SK-N-SH treated with all-trans-retinoic acid at 6 μM for 48 hours (cell line): ENCODE results near the gene INSIG2.

Source experiments
- ATAC-seq: fragments of 200-7000 bp; cut with Tn5 transposase; 3 replicates; pipeline ENCODE4 v1.9.1; 2020; ENCODE audit warnings: mild to moderate bottlenecking, moderate library complexity
- ARNTL ChIP-seq: fragments of 450-650 bp; formaldehyde crosslinking; IDR thresholded peaks from 2 replicates; pipeline ENCODE4 v1.5.0; 2020; ENCODE audit warnings: low read depth, mild to moderate bottlenecking, moderate library complexity, borderline replicate concordance
- BACH2 ChIP-seq: fragments of 250-450 bp; sonication (Bioruptor Pico); IDR thresholded peaks from 2 replicates; pipeline ENCODE4 v1.9.0; 2021; ENCODE audit warnings: mild to moderate bottlenecking, borderline replicate concordance
- CSDC2 ChIP-seq: fragments of 250-450 bp; sonication (Bioruptor Pico); IDR thresholded peaks from 2 replicates; pipeline ENCODE4 v1.5.0; 2020; ENCODE audit warnings: mild to moderate bottlenecking, moderate library complexity
- CSRNP3 ChIP-seq: fragments of 250-450 bp; sonication (Bioruptor Pico); IDR thresholded peaks from 2 replicates; pipeline ENCODE4 v1.5.1; 2021; ENCODE audit warnings: mild to moderate bottlenecking, moderate library complexity
- ESRRG ChIP-seq: fragments of 250-450 bp; sonication (Bioruptor Pico); IDR thresholded peaks from 2 replicates; pipeline ENCODE4 v1.6.1; 2021; ENCODE audit warnings: mild to moderate bottlenecking
- GLIS3 ChIP-seq: fragments of 250-450 bp; sonication (Bioruptor Pico); IDR thresholded peaks from 2 replicates; pipeline ENCODE4 v1.5.0; 2020; ENCODE audit warnings: mild to moderate bottlenecking, moderate library complexity
- ISL1 ChIP-seq: fragments of 250-450 bp; sonication (Bioruptor Pico); IDR thresholded peaks from 2 replicates; pipeline ENCODE4 v2.1.2; 2022; ENCODE audit warnings: mild to moderate bottlenecking, moderate library complexity
- OSR1 ChIP-seq: fragments of 250-450 bp; sonication (Bioruptor Pico); IDR thresholded peaks from 2 replicates; pipeline ENCODE4 v1.8.0; 2022; ENCODE audit warnings: moderate library complexity, mild to moderate bottlenecking, inconsistent platforms
- PPARA ChIP-seq: fragments of 250-450 bp; sonication (Bioruptor Pico); IDR thresholded peaks from 2 replicates; pipeline ENCODE4 v1.5.0; 2020; ENCODE audit warnings: mild to moderate bottlenecking, borderline replicate concordance
- RARB ChIP-seq: fragments of 250-450 bp; sonication (Bioruptor Pico); IDR thresholded peaks from 2 replicates; pipeline ENCODE4 v1.8.0; 2021; ENCODE audit warnings: mild to moderate bottlenecking, moderate library complexity
- SNAI2 ChIP-seq: fragments of 250-450 bp; sonication (Bioruptor Pico); IDR thresholded peaks from 2 replicates; pipeline ENCODE4 v1.5.0; 2020; ENCODE audit warnings: mild to moderate bottlenecking, moderate library complexity
- TCF4 ChIP-seq: fragments of 250-450 bp; sonication (Bioruptor Pico); IDR thresholded peaks from 2 replicates; pipeline ENCODE4 v1.8.0; 2021; ENCODE audit warnings: mild to moderate bottlenecking, moderate library complexity, borderline replicate concordance
- ZC3H10 ChIP-seq: fragments of 250-450 bp; sonication (Bioruptor Pico); IDR thresholded peaks from 2 replicates; pipeline ENCODE4 v1.5.1; 2021; ENCODE audit warnings: mild to moderate bottlenecking, moderate library complexity
- ZFP3 ChIP-seq: fragments of 250-450 bp; sonication (Bioruptor Pico); IDR thresholded peaks from 2 replicates; pipeline ENCODE4 v1.5.0; 2020; ENCODE audit warnings: mild to moderate bottlenecking, moderate library complexity
- ZFP30 ChIP-seq: fragments of 450-650 bp; formaldehyde crosslinking; IDR thresholded peaks from 2 replicates; pipeline ENCODE4 v1.5.0; 2022; ENCODE audit warnings: mild to moderate bottlenecking, moderate library complexity
- ZNF565 ChIP-seq: fragments of 450-650 bp; formaldehyde crosslinking; conservative IDR thresholded peaks from 2 replicates; pipeline ENCODE4 v1.5.0; 2020; ENCODE audit warnings: low read depth, mild to moderate bottlenecking, moderate library complexity
- ZNF70 ChIP-seq: fragments of 450-650 bp; formaldehyde crosslinking; IDR thresholded peaks from 2 replicates; pipeline ENCODE4 v1.5.0; 2020; ENCODE audit warnings: mild to moderate bottlenecking, moderate library complexity
- ZNF8 ChIP-seq: fragments of 450-650 bp; formaldehyde crosslinking; IDR thresholded peaks from 2 replicates; pipeline ENCODE4 v1.5.0; 2020; ENCODE audit warnings: mild to moderate bottlenecking, moderate library complexity
- TF ChIP-seq, protein P1 (sequence below): fragments of 250-450 bp; sonication (Bioruptor Pico); IDR thresholded peaks from 2 replicates; pipeline ENCODE4 v1.5.1; 2020; ENCODE audit warnings: low read depth, mild to moderate bottlenecking, moderate library complexity
- TF ChIP-seq, protein P2 (sequence below): fragments of 250-450 bp; sonication (Bioruptor Pico); IDR thresholded peaks from 2 replicates; pipeline ENCODE4 v1.8.0; 2021; ENCODE audit warnings: low read depth, mild to moderate bottlenecking, moderate library complexity, borderline replicate concordance
- TF ChIP-seq, protein P3 (sequence below): fragments of 250-450 bp; sonication (Bioruptor Pico); IDR thresholded peaks from 2 replicates; pipeline ENCODE4 v1.8.0; 2020; ENCODE audit warnings: mild to moderate bottlenecking, moderate library complexity, borderline replicate concordance

INSIG2 gene

GRCh38 chr2:118049140-118049815 lies 39.0 kb upstream of the INSIG2 start:
- no peak for TF ChIP-seq ARNTL
- no peak for TF ChIP-seq GLIS3
- no peak for TF ChIP-seq ZNF8
- TF ChIP-seq OSR1 = no peak
- no peak for TF ChIP-seq BACH2
- TF ChIP-seq, protein P1, sequence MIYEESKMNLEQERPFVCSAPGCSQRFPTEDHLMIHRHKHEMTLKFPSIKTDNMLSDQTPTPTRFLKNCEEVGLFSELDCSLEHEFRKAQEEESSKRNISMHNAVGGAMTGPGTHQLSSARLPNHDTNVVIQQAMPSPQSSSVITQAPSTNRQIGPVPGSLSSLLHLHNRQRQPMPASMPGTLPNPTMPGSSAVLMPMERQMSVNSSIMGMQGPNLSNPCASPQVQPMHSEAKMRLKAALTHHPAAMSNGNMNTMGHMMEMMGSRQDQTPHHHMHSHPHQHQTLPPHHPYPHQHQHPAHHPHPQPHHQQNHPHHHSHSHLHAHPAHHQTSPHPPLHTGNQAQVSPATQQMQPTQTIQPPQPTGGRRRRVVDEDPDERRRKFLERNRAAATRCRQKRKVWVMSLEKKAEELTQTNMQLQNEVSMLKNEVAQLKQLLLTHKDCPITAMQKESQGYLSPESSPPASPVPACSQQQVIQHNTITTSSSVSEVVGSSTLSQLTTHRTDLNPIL (CRISPR knock-in tag) = no peak
- TF ChIP-seq ZFP30 (CRISPR knock-in tag) = no peak
- TF ChIP-seq, all 23 proteins: peak for 0
- ATAC-seq = no peak

DNA sequence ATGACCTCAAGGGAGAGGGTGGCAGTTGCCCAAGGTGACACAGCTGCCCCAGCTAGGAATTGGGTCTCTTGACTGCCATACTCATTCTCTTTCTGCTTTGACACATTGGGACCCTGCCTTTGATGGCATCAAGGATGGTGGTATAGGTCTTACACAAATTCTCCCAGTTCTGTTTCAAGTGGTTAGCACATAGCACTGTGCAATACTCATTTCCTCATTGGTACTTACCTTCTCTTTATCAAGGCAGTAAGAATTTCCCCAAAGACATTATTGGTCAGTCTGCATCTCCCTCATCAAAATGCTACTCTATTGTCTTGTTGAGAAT lies 38.5 kb upstream of the INSIG2 start:
- TF ChIP-seq ZNF8 (no peak), CSRNP3 (CRISPR knock-in tag) (no peak), ZNF70 (no peak), ESRRG (CRISPR knock-in tag) (no peak), TCF4 (no peak), ZC3H10 (CRISPR knock-in tag) (no peak), ZFP3 (CRISPR knock-in tag) (no peak), ARNTL (no peak), BACH2 (no peak), SNAI2 (CRISPR knock-in tag) (no peak), RARB (CRISPR knock-in tag) (no peak), PPARA (CRISPR knock-in tag) (no peak), ISL1 (CRISPR knock-in tag) (no peak), ZFP30 (CRISPR knock-in tag) (no peak), ZNF565 (CRISPR knock-in tag) (no peak), CSDC2 (no peak)
- TF ChIP-seq, protein P2, sequence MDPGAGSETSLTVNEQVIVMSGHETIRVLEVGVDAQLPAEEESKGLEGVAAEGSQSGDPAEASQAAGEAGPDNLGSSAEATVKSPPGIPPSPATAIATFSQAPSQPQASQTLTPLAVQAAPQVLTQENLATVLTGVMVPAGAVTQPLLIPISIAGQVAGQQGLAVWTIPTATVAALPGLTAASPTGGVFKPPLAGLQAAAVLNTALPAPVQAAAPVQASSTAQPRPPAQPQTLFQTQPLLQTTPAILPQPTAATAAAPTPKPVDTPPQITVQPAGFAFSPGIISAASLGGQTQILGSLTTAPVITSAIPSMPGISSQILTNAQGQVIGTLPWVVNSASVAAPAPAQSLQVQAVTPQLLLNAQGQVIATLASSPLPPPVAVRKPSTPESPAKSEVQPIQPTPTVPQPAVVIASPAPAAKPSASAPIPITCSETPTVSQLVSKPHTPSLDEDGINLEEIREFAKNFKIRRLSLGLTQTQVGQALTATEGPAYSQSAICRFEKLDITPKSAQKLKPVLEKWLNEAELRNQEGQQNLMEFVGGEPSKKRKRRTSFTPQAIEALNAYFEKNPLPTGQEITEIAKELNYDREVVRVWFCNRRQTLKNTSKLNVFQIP (CRISPR knock-in tag) = no peak
- TF ChIP-seq, protein P3, sequence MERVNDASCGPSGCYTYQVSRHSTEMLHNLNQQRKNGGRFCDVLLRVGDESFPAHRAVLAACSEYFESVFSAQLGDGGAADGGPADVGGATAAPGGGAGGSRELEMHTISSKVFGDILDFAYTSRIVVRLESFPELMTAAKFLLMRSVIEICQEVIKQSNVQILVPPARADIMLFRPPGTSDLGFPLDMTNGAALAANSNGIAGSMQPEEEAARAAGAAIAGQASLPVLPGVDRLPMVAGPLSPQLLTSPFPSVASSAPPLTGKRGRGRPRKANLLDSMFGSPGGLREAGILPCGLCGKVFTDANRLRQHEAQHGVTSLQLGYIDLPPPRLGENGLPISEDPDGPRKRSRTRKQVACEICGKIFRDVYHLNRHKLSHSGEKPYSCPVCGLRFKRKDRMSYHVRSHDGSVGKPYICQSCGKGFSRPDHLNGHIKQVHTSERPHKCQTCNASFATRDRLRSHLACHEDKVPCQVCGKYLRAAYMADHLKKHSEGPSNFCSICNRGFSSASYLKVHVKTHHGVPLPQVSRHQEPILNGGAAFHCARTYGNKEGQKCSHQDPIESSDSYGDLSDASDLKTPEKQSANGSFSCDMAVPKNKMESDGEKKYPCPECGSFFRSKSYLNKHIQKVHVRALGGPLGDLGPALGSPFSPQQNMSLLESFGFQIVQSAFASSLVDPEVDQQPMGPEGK (CRISPR knock-in tag) = no peak
- TF ChIP-seq, protein P1 (CRISPR knock-in tag) = no peak
- ATAC-seq = no peak

GRCh38 chr2:118050386-118050785 lies 37.9 kb upstream of the INSIG2 start:
- TF ChIP-seq ISL1 (CRISPR knock-in tag) (peak; percentile 60), ZNF8 (no peak), PPARA (CRISPR knock-in tag) (no peak)
- TF ChIP-seq, protein P2 (CRISPR knock-in tag) = no peak
- TF ChIP-seq, protein P3 (CRISPR knock-in tag) = no peak
- ATAC-seq = no peak
